ENCODE measurements around the gene C3.

Gene C3

GRCh38 chr19:6744381-6745301 lies 24.2 kb upstream of the C3 start:
- no peak for DNase-seq (ENCODE audit: low spot score)

- no peak for DNase-seq (ENCODE audit: low spot score)
Measured at GRCh38 chr19:6743714-6744380, 23.4 kb upstream of the C3 start.

GRCh38 chr19:6743066-6743465 lies 22.6 kb upstream of the C3 start:
- no peak for DNase-seq (ENCODE audit: low spot score)

- DNase-seq (ENCODE audit: low spot score): no peak
Measured at GRCh38 chr19:6740589-6741343, 20.3 kb upstream of the C3 start.

- no peak for DNase-seq (ENCODE audit: low spot score)
Measured at GRCh38 chr19:6739883-6740588, 19.6 kb upstream of the C3 start.

- DNase-seq (ENCODE audit: low spot score): peak; percentile 82
Measured at GRCh38 chr19:6739390-6739882, 19.0 kb upstream of the C3 start, which contains the start of gene TRIP10. Gene TRIP10, plus strand, starts transcription at chr19:6739680. Its CDS starts 82 bp downstream, at chr19:6739762.

GRCh38 chr19:6738787-6739389 lies 18.4 kb upstream of the C3 start:
- DNase-seq (ENCODE audit: low spot score): peak; percentile 18

GRCh38 chr19:6737873-6738786 lies 17.7 kb upstream of the C3 start:
- peak; percentile 81 for DNase-seq (ENCODE audit: low spot score)

- DNase-seq (ENCODE audit: low spot score): peak; percentile 100
Measured at GRCh38 chr19:6737284-6737872, 16.9 kb upstream of the C3 start, which contains the start of gene GPR108. Gene GPR108, minus strand, starts transcription at chr19:6737580. Its CDS starts 4 bp downstream, at chr19:6737576.

GRCh38 chr19:6736917-6737283 lies 16.4 kb upstream of the C3 start:
- no peak for DNase-seq (ENCODE audit: low spot score)

GRCh38 chr19:6736169-6736916 lies 15.9 kb upstream of the C3 start:
- peak; percentile 70 for DNase-seq (ENCODE audit: low spot score)

- DNase-seq (ENCODE audit: low spot score): no peak
Measured at GRCh38 chr19:6735181-6735911, 14.9 kb upstream of the C3 start.

GRCh38 chr19:6734096-6734696 lies 13.7 kb upstream of the C3 start:
- no peak for DNase-seq (ENCODE audit: low spot score)

- DNase-seq (ENCODE audit: low spot score): no peak
Measured at GRCh38 chr19:6733338-6734095, 13.1 kb upstream of the C3 start.

- DNase-seq (ENCODE audit: low spot score): no peak
Measured at GRCh38 chr19:6732803-6733337, 12.4 kb upstream of the C3 start.

- no peak for DNase-seq (ENCODE audit: low spot score)
Measured at GRCh38 chr19:6731822-6732221, 11.4 kb upstream of the C3 start.

Measured in CD4-positive, alpha-beta T cell treated with Interleukin-15 for 4 hours (primary cell).